ENCODE measurements around the gene AARS2.

GRCh38 chr6:44359973-44360372 lies 46.8 kb upstream of the AARS2 start:
- no peak for TF ChIP-seq SIN3A (IDR thresholded peaks at IDR 0.05; ENCODE audit: borderline replicate concordance, insufficient read depth, low read length)
- TF ChIP-seq REST (IDR thresholded peaks at IDR 0.05; ENCODE audit: insufficient read depth in 1 of 2, low read depth in 2 of 2, low read length in 2 of 2): no peak

Data from PFSK-1 (cell line).